ENCODE results near the gene TIA1.
"Not testable (repeated sequence)": the region's sequence is repeated elsewhere in the genome, so short reads cannot be mapped to it uniquely, and the experiment has no call there.

TIA1 gene

GRCh38 chr2:70214365-70214764, 34.1 kb downstream of the TIA1 start:
- no peak for DNase-seq

DNA sequence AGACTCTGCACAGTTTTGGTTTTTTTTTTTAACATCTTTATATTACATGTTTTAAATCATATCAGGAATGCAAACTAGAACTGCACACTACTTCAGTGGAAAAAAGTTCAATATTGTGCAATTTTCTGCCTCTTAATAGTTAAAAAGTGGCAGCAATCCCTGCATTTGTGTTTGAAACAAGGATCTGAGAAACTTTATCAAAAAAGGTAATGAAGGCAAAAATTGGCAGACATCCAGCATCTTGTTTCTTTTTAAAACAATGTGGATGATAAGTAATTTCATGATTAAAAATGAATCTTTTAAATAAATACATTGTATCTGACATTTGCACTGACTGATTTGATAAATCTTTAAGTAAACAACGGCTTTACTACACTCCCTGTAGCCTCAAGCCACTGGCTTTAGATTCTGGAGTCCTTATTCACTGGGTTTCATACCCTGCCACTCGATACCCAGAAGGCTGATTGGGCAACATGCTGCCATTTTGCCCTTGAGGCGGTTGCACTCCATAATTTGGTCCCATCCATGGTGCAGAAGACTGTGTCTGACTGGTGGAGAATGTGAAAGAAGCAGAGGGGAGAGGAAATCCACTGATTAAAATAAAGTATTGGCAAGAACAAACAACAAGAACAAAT, 36.0 kb downstream of the TIA1 start:
- DNase-seq = no peak

DNA sequence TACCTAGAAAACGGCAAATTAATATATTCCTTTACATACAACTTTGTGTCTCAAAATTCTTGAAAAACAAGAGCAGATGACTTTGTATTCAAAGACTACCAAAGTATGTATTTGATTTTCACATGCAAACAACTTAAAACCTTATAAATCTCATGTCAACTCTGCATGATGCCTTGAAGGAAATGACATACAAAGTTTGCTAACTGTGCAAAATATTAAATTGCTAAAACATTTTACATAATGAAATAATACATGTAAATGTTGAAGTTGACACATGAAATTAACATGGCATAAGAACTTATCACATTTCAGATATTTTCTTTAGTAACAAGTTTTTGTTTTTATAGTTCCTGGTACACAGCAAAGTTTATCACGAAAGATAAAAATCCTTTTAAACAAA, 36.8 kb downstream of the TIA1 start:
- no peak for DNase-seq

- DNase-seq = no peak
Measured at GRCh38 chr2:70204452-70204851, 44.0 kb downstream of the TIA1 start.

- no peak for DNase-seq
Measured at GRCh38 chr2:70203086-70203485, 45.3 kb downstream of the TIA1 start.

DNA sequence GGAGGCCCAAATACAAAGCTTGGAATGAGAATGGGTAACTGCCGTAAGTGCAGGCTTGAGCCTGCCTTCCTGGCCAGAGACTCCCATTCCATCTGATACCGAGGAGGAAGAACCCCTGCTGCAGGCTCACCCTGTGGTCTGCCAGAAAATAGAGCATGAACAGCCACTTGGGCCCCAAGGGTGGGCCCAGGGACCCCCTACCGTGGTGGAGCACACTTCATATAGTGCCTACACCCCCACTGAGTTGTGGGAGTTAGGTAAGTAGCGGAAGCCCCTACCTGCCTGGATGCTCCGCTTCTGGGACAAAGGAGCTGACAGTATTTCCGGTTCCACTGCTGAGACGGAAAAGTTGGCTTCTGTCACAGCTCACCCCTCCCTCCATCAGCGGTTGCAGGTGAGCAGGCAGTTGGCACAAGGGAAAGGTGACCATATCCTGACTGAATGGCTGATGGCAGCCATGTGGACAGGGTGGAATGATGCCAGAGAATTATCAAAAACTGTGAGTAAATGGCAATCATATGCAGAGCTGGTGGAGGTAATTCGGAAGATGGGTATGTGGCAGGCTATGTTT, 46.1 kb downstream of the TIA1 start:
- DNase-seq = no peak

DNA sequence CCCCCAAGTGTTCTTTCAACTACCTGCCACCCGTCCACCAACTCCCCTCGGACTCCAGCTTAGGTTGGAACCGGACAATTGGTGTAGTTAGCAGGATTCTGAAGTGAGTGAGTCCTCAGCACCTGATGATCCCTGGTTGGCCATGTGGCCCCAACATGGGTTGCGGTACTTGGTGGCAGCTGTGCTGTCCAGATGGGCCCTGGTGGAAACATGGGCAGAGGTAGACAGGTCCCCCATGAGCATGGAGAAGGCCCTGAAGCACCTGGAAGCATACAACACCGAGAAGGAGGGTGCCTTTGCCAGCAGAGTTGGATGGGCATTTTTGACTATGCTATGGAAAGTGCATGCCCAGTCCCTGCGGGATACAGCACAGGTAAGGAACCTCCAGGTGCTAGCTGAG, 46.6 kb downstream of the TIA1 start:
- DNase-seq = no peak

- DNase-seq = no peak
Measured at GRCh38 chr2:70201225-70201768, 47.1 kb downstream of the TIA1 start.

DNA sequence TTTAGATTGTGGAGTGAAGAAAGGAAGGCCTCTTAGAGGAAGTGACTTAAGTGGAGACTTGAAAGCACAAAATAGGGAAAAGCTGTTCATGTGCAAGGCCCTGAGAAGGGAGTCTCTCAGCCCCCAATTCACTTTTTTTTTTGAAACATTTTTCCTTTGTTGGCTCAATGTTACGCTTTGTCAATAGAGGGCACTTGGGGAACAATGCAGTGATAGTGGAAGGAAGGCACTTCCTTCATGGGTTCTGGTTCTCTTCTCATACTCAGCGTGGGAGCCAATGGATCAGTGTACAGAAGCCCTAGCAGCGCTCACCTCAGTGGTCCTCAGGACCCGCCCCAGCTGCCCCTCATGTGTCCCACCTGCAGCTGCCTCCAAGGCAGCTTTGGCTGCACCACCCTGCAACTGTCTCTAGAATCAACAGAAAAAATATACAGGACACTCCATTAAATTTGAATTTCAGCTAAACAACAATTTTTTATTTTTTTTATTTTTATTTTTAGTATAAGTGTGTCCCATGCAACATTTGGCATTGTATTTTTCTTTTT, 49.0 kb downstream of the TIA1 start:
- no peak for DNase-seq

GRCh38 chr2:70192516-70192915, 55.9 kb downstream of the TIA1 start:
- DNase-seq = no peak

DNA sequence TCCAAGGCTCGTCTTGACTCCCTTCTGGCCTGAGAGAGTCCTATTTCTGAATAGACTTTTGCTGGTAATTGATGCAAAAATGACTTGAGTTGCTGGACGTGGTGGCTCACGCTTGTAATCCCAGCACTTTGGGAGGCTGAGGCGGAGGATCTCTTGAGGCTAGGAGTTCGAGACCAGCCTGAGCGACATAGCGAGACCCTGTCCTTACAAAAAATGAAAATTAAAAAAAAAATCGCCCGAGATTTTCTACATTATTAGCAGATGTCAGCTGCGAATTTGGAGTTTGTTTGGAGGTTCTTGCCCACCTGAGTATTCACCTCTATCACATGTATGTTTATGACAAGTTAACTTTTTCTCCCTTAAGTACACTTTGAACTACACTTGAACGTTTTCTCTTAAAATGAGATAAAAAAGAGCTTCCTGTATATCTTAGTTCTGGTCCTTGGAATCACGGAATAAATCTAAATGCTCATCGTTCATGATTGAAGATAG, 57.1 kb downstream of the TIA1 start:
- no peak for DNase-seq

DNA sequence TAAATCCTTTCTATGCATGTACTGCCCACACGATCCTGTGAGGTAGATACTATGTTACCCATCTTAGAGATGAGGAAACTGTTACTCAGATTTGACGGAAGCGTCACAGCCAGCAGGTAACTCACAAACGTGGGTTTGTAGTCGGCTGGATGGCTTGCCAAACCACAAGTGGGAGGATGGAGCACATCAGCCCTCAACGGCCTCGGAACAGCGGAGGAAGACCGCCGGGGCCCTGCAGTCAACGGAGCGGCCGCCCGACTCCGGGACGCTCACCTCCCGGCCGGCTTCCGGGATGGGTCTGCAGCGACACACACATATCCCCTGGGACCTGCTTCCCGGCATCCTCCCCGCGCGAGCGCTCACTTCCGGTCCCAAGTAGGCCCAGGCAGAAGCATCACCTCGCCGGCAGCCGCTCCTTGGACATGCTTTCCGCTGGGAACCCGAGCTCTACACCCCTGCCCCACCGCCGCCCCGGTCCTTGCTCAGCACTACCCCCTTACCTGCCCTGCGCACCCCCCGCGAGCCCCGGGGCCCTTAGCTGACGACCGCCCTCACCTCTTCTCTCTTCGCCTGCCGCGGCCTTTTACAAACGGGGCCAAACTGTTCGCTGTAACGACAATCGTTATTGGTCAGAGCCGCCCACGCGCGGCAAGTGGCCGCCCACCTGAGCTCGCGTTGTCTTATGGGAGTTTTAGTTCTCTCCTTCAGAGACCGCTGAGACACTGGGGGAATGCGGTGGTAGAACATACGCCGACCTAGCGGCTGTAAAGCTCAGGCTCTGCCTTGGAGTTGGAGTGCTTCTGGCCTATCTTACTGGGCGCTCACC, 57.8 kb downstream of the TIA1 start, which contains the start of gene C2orf42:
TSS of gene C2orf42 (minus strand) at position 602 of the 826 bp plus-strand sequence. CDS start 9,034 bp downstream, outside the sequence.
- DNase-seq = peak; percentile 95

- DNase-seq = no peak
Measured at GRCh38 chr2:70188460-70188859, 60.0 kb downstream of the TIA1 start.

DNA sequence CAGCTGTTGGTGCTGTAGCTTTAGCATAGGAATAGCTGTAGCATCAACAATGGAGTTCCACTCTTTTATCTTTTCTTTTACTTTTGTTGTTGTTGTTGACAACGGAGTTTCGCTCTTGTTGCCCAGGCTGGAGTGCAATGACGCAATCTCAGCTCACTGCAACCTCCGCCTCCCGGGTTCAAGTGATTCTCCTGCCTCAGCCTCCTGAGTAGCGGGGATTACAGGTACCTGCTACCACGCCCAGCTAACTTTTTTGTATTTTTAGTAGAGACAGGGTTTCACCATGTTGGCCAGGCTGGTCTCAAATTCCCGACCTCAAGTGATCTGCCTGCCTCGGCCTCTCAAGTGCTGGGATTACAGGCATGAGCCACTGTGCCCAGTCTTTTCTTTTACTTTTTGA, 61.3 kb downstream of the TIA1 start:
- DNase-seq = not testable (repeated sequence)

DNA sequence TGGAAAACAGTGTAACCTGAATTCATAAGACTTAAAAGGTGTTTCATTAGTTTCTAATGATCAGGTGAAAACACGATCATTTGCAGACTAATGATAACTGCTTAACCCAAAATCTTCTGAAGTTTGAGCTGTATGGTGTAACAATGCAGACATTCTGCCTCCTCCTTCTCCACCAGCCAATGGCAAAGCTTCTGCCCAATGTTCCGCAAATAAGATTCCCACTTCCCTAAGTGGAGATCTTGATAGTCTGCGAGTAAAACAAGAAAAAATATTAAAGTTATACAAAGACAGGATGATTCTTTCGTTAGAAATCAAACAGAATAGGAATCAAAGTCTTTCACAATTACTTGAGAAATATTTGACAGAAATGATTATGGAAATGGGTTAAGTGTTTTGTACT, 65.7 kb downstream of the TIA1 start:
- no peak for DNase-seq

- DNase-seq = no peak
Measured at GRCh38 chr2:70181363-70181956, 67.0 kb downstream of the TIA1 start.

- DNase-seq = no peak
Measured at GRCh38 chr2:70173520-70173919, 74.9 kb downstream of the TIA1 start.

GRCh38 chr2:70169654-70170245, 78.7 kb downstream of the TIA1 start:
- DNase-seq = not testable (repeated sequence)

- DNase-seq = peak; percentile 27
Measured at GRCh38 chr2:70161069-70161534, 87.3 kb downstream of the TIA1 start.

DNA sequence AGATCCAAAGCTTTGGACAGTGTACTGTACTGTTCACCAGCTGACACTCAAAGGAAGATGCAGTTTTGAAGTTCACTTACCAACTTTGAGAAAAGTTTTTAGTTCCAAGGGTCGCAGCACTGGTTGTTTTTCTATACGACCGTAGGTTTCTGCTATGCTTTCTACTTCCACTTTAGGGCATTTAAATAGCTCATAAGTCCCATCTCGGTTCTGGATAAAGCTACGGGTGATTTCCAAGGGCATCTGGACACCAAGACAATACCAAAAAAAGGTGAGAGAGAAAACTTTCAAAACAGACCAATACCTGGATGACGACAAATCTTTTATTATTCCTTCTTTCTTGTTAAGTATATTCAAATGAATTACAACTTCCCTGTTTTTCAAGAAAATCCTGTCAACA, 87.9 kb downstream of the TIA1 start:
- no peak for DNase-seq
